Astrocyte of the hippocampus (primary cell): ENCODE measurements around the gene BCO2.
"Not testable (repeated sequence)": the region's sequence is repeated elsewhere in the genome, so short reads cannot be mapped to it uniquely, and the experiment has no call there.

ENCODE experiments used
- DNase-seq: peaks from one replicate; pipeline ENCODE4 v3.0.0; 2011; ENCODE audit warnings: low read depth, low spot score

BCO2 gene

DNA sequence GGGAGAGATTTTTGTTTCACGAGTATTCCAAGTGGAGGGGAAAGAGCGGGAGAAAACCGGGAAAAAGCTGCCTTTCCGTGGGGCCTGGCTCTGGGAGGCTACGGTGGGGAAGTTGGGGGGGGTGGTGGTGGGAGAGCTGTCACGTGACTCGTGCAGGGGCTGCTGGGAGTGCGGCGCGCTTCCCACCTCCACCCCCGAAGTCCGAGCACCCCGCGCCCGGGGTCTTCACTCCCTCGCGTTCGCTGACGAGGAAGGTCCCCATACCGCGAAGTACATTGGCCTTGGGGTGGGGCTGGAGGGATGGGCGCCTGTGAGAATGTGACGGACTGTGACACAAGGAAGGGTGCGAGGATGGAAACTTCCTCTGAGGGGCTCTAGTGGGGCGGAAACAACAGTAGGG lies 8.2 kb upstream of the BCO2 start, which contains the start of gene TEX12:
Gene TEX12, plus strand, starts transcription at position 228 of the 400 bp plus-strand sequence. CDS start 1,897 bp downstream, outside the sequence.
- no peak for DNase-seq

DNA sequence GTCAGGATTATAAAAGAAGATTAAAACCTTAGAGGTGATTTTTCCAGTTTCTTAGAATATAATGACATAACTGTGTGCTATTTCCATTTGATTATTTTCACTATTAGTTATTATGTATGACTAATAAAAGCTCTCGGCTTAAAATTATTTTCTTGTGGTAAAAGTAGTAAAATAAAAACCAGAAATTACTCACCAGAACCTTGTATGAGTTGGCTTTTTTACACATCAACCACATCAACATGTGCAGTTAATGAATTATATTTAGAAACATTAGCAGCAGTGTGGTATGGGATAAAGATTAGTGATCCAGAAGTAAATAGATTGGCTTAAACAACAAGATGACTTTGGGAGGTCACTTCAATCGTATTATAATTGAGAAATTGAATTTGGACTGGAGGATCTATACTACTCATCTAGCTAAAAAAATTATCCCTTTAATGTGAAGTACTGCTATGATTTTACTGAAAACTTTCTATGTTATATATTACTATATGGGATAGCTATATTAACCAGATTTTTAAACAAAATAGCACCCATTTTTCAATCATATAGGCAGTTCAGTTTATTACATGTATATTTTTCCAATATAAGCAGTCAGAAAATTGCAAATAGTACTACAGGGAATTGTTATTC lies 2.8 kb upstream of the BCO2 start:
- DNase-seq: no peak

DNA sequence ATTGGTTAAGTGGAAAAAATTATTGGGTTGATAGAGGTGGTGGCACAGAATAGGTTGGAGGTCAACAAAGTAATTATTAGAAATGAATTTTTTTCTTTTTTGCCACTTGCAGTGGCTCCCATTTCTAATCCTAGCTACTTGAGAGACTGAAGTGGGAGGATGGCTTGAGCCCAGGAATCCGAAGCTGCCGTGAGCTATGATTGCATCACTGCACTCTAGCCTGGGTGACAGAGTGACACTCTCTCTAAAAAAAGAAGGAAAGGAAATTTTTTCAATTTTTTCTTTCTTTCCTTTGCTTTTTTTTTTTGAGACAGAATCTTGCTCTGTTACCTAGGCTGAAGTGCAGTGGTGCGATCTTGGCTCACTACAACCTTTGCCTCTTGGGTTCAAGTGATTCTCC lies 2.2 kb upstream of the BCO2 start:
- no peak for DNase-seq

DNA sequence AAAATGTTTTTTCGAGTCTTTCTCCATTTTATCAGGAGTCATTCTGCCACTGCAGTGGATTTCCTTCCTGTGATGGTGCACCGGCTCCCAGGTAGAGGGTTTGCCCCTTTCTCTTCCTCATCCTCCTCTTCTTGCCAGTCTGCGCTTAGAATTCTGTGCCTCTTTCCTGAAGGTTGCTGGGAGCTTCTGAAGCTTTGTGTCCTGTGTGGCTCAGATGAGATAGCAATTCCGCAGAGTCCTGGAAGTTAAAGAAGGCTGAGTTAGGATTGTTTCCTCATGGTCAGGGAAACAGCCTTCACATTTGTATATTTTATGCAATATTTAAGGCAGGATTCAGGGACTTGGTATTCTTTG lies 264 bp downstream of the BCO2 start:
- no peak for DNase-seq

- no peak for DNase-seq
These were observed 765 bp downstream of the BCO2 start for GRCh38 chr11:112176077-112176476.

- no peak for DNase-seq
These were observed 2.3 kb downstream of the BCO2 start for GRCh38 chr11:112177589-112177988.

DNA sequence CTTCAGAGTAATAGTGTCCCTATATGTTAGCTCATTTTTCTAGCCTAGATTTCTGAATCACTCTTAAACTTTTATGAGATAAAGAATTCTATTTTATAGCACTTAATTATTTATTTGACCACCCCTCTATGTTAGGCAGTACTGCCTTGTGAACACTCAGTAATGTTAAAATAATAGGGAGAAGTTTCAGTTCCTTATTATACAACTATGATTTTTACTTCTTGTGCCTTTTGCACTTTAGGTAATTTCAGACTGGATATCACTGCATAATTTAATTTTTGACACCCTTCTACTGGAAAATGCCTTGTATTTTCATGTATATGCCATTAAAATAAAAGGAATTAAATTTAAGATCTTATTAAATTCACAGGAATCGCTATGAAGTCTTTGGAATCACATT lies 3.1 kb downstream of the BCO2 start:
- DNase-seq: no peak

DNA sequence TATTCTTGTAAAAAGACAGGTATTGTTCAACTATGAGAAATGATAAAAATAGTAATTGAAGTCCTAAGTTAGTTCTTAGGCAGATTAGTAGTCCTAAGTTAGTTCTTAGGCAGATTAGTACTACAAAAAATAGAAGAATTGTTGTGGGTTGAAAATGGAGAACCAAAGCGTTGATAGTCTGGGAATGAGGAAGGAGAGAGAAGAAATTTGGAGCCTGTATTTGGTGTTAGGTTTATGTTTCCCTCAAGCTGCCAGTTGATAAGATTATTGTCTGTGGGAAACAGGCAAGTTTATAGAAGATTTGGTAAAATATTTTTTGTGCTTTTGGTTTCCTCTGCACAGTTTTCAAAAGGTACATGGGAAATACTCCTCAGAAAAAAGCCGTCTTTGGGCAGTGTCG lies 3.6 kb downstream of the BCO2 start:
- DNase-seq: no peak

- no peak for DNase-seq
These were observed 4.3 kb downstream of the BCO2 start for GRCh38 chr11:112179601-112180000.

GRCh38 chr11:112182867-112183266 lies 7.6 kb downstream of the BCO2 start:
- DNase-seq: no peak

GRCh38 chr11:112185883-112186282 lies 10.6 kb downstream of the BCO2 start:
- DNase-seq: no peak

GRCh38 chr11:112186304-112186703 lies 11.0 kb downstream of the BCO2 start:
- DNase-seq: no peak

- DNase-seq: not testable (repeated sequence)
These were observed 19.8 kb downstream of the BCO2 start for GRCh38 chr11:112195113-112195512.

GRCh38 chr11:112195951-112196351 lies 20.6 kb downstream of the BCO2 start:
- DNase-seq: no peak

- DNase-seq: no peak
These were observed 21.3 kb downstream of the BCO2 start for GRCh38 chr11:112196519-112197087.

DNA sequence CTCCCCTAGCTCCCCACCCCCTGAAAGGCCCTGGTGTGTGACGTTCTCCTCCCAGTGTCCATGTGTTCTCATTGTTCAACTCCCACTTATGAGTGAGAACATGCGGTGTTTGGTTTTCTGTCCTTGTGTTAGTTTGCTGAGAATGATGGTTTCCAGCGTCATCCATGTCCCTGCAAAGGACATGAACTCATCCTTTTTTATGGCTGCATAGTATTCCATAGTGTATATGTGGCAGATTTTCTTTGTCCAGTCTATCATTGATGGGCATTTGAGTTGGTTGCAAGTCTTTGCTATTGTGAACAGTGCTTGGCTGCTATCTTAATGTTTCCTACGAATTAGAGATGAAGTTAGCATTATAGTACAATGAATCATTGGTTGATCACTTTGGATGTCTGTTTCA lies 23.8 kb downstream of the BCO2 start:
- not testable (repeated sequence) for DNase-seq

GRCh38 chr11:112200252-112200651 lies 24.9 kb downstream of the BCO2 start:
- DNase-seq: no peak

GRCh38 chr11:112206071-112206470 lies 30.8 kb downstream of the BCO2 start:
- DNase-seq: no peak

DNA sequence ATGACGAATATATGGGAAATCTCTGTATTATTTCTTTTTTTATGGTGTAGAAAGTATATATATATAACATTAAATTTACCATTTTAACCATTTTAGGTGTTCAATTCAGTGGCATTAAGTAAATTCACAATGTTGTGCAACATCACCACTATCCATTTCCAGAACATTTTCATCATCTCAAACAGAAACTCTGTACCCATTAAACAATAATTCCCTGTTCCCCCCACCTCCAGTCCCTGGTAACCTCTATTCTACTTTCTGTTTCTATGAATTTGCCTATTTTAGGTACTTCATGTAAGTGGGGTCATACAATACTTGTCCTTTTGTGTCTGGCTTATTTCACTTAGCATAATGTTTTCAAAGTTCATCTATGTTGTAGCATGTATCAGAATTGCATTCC lies 35.6 kb downstream of the BCO2 start:
- no peak for DNase-seq

DNA sequence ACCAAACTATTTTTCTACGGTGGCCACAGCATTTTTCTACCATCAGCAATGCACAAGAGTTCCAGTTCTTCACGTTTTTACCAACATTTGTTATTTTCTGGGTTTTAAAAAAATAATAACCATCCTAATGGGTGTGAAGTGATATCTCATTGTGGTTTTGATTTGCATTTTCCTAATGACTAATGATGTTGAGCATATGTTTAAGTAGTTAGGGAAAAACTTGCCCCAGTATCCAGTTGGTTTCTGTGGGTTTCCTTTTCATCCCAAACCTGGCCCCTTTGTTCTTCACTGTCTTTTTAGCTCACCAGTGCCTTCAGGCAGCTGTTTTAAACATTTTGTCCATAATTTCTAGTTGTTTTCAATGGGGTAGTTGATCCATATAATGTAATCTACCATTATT lies 36.2 kb downstream of the BCO2 start:
- DNase-seq: no peak

GRCh38 chr11:112212290-112212689 lies 37.0 kb downstream of the BCO2 start:
- DNase-seq: no peak

- no peak for DNase-seq
These were observed 37.4 kb downstream of the BCO2 start for GRCh38 chr11:112212710-112213109.

DNA sequence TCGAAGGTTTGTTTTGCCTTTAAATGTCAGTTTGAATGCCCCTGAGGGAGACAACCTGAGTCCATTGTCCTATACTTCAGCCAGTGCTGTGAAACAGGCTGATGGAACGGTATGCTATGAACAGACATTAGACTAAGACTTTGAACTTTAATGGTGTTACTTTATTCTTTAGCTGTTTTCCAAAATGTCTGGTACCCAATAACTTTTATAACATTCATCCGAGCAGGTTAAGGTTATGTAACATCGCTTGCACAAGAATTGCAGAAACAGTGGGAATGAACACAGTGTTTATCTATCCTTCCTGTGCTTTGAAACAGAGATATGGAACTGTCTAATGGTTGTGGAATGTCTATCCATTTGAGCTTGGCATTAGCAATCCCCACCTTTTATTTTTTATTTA lies 38.4 kb downstream of the BCO2 start:
- no peak for DNase-seq

GRCh38 chr11:112215621-112216020 lies 40.3 kb downstream of the BCO2 start:
- DNase-seq: no peak
